Measurements from ENCODE around the gene ITPR1.

Gene ITPR1

DNA sequence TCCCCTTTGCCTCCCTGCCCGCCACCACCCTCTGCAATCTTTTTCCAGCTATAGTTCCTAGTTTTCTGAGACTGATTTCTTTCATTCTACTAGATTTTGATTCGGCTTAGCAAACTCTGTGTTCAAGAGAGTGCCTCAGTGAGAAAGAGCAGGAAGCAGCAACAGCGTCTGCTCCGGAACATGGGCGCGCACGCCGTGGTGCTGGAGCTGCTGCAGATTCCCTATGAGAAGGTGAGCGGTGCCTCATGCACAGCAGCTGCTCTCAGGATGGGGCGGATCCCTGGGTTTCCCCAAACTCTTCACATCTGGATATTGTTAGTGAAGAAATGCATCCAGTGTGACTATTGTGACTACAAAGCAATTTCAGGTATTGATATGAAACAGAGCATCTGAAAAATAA lies 191.8 kb downstream of the ITPR1 start:
- DNase-seq (ENCODE audit: low read depth in 2 of 2), result no peak

DNA sequence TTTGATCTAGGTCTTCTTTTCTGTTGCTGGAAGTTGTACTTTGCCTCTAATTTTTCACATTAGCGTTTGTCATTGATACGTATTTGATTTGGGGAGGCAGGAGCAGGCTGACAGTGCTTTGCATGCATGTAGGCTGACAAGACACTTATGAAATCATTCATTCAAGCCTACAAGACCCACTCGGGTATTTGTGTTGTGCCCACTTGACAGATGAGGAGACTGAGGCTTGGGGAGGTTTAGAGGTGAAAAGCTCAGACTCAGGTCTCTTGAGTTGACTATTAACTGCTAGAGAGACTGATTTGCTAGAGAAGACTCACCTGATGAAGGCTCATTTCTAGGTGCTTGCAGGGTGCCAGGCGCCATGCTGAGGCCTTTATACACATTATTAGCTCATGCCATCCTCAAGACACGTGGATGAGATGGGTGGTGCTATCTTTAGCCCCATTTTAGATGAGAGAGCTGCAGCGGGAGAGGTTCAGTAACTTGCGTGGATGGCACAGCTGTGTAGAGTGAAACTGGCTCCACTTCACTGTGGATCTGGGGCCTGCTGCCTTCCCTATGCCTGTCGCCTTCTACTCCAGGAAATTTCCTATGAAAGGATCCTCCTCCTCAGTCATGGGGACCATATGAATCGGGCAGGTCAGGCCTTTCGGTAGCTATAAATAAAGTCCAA lies 192.7 kb downstream of the ITPR1 start:
- no peak for DNase-seq (ENCODE audit: low read depth in 2 of 2)

DNA sequence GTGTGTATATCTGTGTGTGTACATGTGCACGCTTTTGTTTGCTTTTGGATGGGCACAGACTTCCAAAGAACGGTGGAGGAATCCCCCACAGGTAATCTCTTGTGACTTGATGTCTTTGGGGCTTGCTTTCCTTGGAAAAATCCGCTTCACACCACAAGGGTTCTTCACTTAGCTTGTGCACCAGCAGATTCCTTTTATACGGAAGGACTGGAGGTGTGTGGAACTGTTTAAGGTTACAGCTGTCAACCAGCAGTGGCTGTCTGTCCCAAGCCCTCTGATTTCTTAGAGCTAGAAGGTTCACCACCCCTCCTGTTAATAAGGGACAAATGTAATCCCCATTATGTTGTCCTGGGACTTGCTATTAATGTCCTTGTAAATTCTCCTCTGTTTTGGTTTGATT lies 193.5 kb downstream of the ITPR1 start:
- no peak for DNase-seq (ENCODE audit: low read depth in 2 of 2)

DNA sequence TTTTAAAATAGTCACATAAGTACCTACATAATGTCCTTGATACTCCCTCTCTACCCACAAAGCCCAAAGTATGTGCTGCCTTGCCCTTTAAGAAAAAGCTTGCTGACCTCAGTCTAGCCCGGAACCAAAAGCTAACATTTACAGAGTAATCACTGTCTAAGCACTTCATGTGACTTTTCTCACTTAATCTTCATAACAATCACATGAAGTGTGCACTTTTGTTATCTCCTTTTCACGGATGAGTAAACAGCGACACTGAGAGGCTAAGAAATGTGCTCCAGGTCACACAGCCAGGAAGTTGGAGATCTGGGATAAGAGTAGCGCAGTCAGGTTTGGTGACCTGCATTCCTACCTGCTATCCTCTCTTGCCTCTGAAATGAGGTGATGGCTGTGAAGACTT lies 194.0 kb downstream of the ITPR1 start:
- no peak for DNase-seq (ENCODE audit: low read depth in 2 of 2)

DNA sequence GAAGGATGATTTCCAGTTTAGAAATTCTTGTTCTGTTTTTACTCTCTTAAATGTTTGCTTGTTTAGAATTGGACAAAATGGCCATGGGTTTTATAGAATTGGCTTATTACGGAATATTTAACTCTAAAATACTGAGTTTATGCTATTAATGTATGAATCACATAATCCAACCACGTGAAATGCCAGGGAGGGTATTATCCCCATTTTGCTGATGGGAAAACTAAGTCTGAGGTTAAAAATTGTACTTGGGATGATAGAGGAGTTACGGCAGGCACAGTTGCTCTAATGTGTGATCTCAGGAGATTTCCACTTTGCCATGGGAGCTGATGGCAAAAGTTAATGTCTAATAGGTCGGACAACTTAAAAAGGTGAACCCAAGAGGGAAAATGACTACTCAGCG lies 194.4 kb downstream of the ITPR1 start:
- DNase-seq (ENCODE audit: low read depth in 2 of 2), result no peak

DNA sequence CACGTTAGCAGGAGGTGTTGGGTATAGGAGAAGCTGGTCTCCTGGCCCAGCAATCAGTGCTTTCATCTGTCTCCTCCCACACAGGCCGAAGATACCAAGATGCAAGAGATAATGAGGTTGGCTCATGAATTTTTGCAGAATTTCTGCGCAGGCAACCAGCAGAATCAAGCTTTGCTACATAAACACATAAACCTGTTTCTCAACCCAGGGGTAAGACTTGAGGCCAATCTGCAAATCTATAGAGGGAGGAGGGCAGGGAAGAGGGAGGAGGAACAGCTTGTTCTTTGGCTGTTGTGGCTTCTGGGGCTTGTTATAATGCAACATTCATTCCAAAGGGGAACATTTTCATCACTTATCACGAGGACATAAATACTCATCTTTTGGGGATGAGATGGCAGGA lies 195.3 kb downstream of the ITPR1 start:
- DNase-seq (ENCODE audit: low read depth in 2 of 2), result no peak

DNA sequence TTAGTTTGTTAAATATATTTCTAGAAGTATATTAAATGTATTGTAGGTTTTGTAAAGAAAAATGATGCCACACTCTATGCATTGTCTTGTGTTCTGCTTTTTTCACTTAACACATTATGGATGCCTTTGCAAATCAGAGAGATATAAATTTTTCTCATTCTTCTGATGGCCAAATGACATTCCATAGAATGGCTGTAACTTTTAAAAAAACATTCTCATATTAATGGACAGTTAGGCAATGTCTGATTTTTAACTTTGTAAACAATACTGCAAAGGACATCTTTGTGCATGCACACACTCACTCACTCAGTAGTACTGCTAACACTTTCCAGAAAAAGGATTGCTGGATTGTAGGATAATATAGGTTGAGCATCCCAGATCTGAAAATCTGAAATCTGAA lies 195.9 kb downstream of the ITPR1 start:
- no peak for DNase-seq (ENCODE audit: low read depth in 2 of 2)

DNA sequence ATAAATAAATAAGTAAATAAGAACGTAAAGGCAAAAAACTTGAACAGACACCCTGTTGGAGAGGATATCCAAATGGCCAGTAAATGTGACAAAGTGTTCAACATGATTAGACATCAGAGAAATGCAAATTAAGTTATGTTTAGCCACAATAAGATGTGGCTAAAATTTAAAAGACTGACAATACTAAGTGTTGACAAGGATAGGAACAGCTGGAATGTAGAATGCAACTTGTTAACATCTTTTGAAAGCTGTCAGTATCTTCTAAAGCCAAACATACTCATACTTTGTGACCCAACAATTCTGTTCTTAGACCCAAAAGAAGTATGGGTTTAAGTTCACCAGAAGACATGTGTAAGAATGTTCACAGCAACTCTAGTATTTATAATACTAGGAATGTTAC lies 197.1 kb downstream of the ITPR1 start:
- no peak for DNase-seq (ENCODE audit: low read depth in 2 of 2)

DNA sequence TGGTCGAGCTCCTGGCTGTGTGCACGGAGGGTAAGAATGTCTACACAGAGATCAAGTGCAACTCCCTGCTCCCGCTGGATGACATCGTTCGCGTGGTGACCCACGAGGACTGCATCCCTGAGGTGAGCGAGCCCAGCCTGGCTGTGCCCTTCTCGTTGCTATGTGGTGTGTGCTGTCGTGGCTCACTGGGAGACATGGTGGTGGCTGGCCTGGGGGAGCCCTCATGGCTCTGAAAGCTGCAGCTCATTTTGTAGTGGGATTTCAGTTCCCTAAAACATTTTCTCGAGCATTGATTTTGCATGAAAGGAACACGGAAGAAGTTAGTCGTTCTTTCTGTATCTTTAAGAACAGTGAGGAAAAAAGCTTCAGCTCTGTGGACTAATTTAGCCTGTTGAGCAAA lies 200.5 kb downstream of the ITPR1 start:
- no peak for DNase-seq (ENCODE audit: low read depth in 2 of 2)

DNA sequence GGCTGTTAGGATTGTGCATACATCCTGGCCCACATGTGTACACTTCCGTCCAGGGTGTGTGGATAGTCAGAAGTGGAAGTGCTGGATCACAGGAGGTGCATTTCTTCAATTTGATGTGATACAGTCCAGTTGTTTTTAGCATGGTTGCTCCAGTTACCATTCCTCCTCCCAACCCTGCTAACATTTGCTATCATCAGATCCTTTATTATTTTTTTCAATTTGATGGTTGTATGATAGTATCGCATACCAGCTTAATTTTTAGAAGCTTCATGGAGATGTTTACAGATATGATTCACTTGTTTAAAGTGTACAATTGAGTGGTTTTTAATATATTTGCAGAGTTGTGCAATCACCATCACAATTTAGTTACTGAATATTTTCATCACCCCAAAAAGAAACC lies 202.7 kb downstream of the ITPR1 start:
- DNase-seq (ENCODE audit: low read depth in 2 of 2), result no peak

DNA sequence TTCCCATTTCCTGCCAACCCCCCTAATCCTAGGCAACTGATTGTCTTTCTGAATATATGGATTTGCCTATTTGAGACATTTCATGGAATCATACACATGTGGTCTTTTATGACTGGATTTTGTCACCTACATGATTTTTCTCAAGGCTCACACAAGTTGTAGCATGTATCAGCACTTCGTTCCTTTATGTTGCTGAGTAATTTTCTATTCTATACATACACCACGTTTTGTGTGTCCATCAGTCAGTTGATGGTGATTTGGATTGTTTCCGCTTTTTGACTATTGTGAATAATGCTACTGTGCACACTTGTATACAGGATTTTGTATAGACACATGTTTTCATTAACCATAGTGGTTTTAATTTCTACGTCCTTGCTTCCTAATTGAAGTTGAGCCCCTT lies 203.1 kb downstream of the ITPR1 start:
- no peak for DNase-seq (ENCODE audit: low read depth in 2 of 2)

DNA sequence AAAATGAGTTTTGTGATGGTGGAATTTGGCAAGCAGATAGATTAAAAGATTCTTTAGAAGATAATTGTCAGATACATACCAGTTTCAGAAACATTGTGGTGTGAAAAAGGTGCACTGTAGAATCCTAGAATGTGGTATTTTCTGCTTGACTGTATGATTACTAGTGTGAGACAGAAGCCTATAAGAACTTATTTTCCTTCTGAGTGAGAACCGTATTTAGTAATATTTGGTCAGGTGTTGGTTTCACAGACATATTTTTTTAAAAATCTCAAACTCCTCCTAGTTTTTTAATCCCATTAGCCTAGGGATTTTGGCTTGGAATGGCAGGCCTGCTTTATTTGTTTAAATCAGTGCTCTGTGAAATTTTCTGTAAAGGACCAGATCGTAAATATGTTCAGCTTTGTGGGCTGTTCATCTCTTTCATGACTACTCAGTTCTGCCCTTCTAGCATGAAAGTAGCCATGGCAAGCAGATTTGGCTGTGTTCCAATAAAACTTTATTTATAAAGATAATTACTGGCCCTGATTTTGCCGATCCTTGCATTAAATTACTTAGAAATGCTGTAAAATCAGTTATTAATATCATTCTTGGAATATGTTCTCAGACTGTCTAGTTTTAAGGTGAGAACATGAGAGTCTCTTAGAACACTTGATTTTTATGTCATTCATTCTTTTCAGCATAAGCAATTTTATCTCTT lies 205.1 kb downstream of the ITPR1 start:
- DNase-seq (ENCODE audit: low read depth in 2 of 2), result no peak

DNA sequence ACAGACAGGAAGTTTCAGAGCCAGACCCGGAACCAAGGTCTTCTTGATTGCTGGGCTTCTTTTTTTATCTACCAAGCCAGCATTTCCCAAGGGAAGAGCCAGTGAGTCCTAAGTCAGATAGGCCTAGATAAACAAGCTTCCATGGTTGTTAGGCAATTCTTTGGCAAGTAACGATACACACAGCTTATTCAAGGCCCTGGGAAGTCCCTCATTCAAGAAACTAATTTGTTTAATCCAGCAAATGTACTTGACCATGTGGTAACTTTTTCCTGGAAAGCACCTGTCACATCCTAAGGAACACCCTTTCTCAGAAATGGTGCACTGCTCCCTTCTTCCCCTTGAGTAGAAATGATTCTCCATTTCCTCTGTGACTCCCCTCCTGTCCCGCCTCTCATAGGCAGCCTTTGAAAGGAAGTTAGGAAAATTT lies 209.9 kb downstream of the ITPR1 start:
- no peak for DNase-seq (ENCODE audit: low read depth in 2 of 2)

DNA sequence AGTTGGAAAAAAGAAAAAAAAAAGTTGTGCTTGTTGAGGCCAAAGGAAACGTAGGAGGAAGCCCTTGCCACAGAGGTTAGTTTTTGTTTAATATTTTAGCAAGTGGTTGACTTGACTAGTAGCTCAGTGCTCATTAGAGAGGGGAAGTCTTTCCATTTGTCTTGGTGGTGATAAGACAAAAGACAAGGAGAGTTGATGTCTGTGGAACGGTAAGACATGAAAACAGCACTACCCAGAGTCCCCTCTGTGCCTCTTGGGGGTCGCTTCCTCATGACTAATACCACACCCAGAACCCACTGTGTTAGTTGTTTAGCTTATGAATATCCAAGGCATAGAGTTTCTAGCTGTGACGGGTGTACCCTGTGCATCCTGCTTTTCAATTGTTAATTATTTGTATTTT lies 211.4 kb downstream of the ITPR1 start:
- no peak for DNase-seq (ENCODE audit: low read depth in 2 of 2)

DNA sequence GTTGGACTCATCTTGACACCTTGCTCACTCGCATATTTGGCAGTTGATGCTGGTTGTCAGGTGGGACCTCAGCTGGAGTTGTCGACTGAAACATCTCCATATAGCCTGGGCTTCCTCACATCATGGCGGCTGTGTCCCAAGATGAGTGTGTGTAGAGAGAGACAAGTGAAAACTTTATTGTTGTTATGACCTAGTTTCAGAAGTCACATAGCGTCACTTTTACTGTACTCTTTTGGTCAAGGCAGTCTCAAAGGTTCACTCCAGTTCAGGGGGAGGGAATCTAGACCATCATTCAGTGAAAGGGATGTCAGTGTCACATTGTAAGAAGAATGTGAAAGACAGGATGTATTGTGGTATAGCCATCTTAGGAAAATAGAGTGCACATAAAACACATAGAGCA lies 214.2 kb downstream of the ITPR1 start:
- no peak for DNase-seq (ENCODE audit: low read depth in 2 of 2)

DNA sequence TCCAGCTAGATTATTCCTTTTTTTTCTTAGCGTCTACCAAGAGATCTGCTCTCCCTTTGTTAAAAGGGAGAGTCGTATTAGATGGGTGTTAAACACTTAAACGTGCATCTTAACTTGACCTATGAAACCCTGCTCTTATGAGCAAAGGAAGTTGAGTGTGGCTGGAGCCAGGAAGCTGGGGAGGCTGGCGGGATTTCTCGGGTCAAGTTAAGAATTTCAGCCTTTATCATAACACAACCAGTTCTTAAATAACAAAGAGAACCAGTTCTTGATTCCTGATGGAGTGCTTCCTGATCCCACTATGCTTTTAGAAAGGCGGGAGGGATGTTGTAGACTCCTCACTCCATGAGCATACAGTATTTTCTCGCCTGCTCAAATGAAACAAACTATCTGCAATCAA lies 215.1 kb downstream of the ITPR1 start:
- no peak for DNase-seq (ENCODE audit: low read depth in 2 of 2)

DNA sequence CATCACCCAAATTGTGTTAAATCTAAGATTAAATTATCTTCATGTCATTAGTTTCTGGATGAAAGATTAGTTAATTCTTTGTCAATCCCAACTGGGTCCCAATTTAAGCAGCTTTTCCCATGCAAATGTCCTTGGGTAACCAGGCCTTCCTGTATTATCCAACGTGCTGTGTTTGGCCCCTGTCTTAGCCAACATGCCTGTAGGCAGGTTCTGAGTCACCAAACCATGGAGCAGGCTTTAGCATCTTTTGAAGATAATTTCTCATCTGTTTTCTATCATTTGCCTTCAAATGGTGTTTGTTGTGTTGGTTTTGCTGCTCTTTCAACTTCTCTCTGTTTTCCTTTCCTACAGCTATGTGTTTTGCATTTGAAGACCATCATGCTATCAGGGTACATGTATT lies 216.2 kb downstream of the ITPR1 start:
- no peak for DNase-seq (ENCODE audit: low read depth in 2 of 2)

DNA sequence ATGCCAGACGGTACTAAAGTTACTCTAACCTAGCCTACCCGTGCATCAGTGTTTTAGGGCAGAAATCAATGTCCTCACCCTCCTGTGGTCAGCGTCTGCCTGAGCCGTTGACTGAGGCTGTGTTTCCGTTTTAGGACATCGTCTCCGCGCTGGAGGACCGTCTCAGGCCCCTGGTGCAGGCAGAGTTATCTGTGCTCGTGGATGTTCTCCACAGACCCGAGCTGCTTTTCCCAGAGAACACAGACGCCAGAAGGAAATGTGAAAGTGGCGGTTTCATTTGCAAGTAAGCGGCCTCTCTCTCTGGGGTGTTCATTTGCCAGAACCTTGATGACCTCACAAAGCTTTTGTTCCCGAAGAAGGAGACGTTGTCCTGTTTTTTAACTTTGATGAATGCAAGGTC lies 217.0 kb downstream of the ITPR1 start:
- DNase-seq (ENCODE audit: low read depth in 2 of 2), result no peak

DNA sequence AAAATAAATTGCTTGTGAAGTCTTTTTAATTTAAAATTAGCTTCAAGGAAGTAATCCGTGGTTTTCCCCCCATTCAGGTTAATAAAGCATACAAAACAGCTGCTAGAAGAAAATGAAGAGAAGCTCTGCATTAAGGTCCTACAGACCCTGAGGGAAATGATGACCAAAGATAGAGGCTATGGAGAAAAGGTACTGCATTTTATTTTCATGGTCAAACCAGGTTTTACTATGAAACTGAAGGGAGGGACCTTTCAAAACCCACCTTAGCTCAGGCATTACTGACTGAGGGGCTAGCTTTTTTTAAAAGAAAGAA lies 218.5 kb downstream of the ITPR1 start:
- DNase-seq (ENCODE audit: low read depth in 2 of 2), result no peak

DNA sequence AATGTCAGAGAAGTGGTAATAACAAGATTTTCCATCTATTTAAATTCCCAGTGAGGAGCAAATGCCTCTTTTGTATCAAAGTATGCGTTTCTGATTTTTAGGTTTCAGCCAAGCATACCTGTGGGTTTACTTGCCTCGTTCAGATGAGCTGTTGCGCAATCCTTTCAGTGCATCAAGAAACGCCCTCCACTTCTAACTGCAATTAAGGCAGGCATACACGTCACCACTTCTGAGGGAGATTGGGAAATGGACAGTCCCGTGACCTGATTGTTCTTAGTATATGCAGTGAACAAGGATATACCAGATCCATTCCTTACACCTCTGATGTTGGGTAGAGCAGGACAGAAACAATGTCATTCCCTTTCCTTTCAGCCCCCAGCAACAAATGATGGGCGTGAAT lies 219.0 kb downstream of the ITPR1 start:
- DNase-seq (ENCODE audit: low read depth in 2 of 2), result no peak

DNA sequence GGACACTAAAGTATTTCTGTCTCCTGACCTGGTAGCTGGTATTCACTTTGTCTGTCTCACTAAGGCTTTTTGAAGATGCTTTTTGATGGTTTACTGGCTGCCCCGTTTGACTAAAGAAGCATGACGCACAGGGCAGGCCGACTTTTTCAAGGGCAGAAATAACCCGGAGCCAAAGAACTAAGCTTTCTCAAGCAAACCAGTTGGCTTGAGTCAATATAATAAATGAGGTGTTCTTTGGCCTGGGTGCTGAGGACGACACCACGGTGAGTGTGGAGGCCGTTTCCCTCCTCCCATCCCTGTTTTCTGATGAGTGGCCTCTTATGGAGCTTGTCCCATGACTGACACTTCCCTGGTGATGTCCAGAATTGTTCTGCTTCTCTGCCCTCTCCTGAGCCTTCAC lies 220.9 kb downstream of the ITPR1 start:
- no peak for DNase-seq (ENCODE audit: low read depth in 2 of 2)

DNA sequence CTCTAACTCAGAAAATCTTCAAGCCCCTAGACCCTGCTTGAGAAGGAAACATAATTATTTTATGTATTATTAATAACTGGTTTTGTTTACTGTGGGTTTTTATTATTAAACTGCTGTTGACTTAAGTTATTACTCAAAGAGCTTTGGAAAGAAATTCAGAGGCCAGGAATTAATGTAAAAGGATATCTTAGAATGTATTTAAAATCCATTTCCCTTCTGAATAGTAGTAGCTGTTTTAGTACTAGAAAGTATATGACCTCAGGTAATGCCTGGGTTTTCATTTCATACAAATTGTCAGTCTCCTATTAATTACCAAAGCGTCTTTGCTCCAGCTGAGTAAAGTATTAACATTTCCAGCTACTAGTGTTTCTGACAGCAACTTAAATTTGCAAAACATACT lies 223.1 kb downstream of the ITPR1 start:
- DNase-seq (ENCODE audit: low read depth in 2 of 2), result no peak

DNA sequence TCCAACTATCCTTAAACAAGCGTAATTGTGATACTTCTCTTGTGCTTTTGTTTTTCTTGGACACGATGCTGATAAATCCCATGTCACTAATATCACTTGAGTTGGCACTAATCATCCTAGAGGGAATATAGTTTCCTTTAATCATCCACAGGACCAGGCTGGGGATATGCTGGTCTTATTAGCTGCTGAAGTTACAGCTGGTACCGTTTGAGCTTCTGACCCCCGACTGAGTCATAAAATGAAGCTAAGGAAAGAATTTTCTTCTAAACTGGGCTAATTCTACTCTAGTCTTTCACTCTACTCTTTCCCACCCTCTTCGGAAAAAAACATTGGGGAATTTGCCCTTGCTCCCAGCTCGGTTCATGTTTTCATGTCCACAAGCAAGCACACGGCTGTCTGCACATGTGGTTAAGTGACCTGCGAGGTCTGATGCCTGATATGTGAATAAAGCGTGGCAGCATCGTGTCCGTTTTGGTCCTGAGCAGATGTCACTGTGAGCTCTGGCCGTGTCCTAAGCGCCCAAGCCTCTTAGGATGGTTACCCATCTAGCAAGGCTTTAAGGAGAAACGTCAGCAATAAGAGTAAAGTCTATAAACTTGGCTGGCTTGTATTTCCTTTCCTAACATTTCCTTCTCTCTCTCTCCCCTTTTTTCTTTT lies 223.7 kb downstream of the ITPR1 start:
- DNase-seq (ENCODE audit: low read depth in 2 of 2), result no peak

DNA sequence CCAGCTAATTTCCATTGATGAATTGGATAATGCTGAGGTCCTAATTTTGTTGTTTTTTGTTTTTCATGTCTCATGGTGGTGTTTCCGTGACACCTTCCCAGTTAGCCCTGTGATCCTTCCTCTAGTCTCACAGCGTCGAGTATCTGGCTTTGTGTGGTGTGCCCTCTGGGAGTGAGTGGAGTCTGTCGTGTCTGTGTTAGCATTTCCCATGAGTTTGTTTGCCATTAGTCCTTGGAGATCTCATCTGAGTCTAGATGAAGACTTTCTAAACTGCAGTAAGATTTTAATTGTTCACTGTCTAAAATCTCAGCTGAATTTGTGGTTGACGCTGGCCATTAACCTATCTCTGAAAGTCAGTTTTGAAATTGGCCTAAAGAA lies 224.2 kb downstream of the ITPR1 start:
- DNase-seq (ENCODE audit: low read depth in 2 of 2), result no peak

Data from stimulated activated CD4-positive, alpha-beta T cell treated with anti-CD3 and anti-CD28 coated beads, Interleukin-1b, Interleukin-23, amount 100 ng/mL, for 1 hour (primary cell).